G401 (cell line): ENCODE data around the gene MRPL57. TPM values are rescaled to one million over a fixed set of nuclear protein-coding genes. Genes with fewer than 3 reads are reported as not detected.
"Not testable (repeated sequence)": the region's sequence is repeated elsewhere in the genome, so short reads cannot be mapped to it uniquely, and the experiment has no call there.

ENCODE experiments used
- DNase-seq: peaks from one replicate; pipeline ENCODE4 v3.0.0-alpha.2; 2015; ENCODE audit warnings: low spot score
- in situ Hi-C: cut with HindIII; loops from 2 replicates; pipeline ENCODE4 v1.10.0; 2016; ENCODE audit warnings: low sequenced_read_pairs, mixed read lengths
- total RNA-seq: library from RNA; depleted of rRNA; stranded (reverse); fragments of >200 nt; shearing (Covaris generic); gene quantifications from 2 replicates; pipeline ENCODE4 v1.2.3, GENCODE V29; 2014; rRNA removed

MRPL57 gene
- 36.4 and 40.2 TPM in 2 replicates for total RNA-seq

GRCh38 chr13:21176215-21176981, at the start of gene MRPL57, which contains the start of gene SKA3:
TSS of gene MRPL57 (plus strand) at chr13:21176658. CDS start at chr13:21176917, 259 bp downstream.
TSS of gene SKA3 (minus strand) at chr13:21176552. CDS start at chr13:21176477, 75 bp downstream.
- in situ Hi-C loops, result no loop called here
- peak; percentile 90 for DNase-seq

GRCh38 chr13:21130116-21130515, 46.3 kb upstream of the MRPL57 start:
- no peak for DNase-seq
- in situ Hi-C loops, result no loop called here

DNA sequence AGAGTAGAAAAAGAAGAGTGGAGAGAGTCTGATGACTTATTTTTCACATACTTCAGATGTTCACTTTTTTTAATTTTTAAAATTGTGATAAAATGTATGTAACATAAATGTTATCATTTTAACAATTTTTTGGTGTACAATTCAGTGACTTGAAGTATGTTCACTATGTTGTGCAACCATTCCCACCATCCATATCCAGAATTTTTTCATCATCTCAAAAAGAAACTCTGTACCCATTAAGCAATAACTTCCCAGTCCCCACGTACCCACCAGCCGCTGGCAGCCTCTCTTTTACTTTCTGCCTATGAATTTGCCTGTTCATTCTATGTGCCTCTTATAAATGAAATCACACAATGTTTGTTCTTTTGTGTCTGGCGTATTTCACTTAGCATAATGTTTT, 43.4 kb upstream of the MRPL57 start:
- no peak for DNase-seq
- in situ Hi-C loops, result no loop called here

DNA sequence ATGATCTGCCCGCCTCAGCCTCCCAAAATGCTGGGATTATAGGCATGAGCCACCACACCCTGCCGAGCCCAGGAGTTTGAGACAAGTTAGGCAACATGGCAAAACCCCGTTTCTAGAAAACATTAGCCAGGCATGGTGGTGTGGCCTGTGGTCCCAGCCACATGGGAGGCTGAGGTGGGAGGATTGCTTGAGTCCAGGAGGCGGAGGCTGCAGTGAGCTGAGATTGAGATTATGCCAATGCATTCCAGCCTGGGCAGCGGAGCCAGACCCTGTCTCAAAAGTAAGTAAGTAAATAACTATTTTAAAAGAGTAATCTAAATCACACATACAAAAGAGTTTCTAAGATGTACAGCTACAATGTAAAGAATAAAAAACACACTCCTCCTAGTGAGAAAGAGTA, 42.0 kb upstream of the MRPL57 start:
- in situ Hi-C loops, result no loop called here
- no peak for DNase-seq

DNA sequence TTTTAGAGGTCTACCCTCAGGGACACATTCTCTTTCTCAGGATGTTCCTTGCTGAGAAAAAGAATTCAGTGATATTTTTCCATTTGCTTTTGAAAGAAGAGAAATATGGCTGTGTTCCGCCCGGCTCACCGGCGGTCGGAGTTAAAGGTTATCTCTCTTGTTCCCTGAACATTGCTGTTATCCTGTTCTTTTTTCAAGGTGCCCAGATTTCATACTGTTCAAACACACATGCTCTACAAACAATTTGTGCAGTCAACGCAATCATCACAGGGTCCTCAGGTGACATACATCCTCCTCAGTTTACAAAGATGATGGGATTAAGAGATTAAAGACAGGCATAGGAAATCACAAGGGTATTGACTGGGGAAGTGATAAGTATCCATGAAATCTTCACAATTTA, 40.6 kb upstream of the MRPL57 start:
- in situ Hi-C loops, DNase-seq: not testable (repeated sequence)

GRCh38 chr13:21137696-21138095, 38.8 kb upstream of the MRPL57 start:
- no peak for DNase-seq
- in situ Hi-C loops, result no loop called here

DNA sequence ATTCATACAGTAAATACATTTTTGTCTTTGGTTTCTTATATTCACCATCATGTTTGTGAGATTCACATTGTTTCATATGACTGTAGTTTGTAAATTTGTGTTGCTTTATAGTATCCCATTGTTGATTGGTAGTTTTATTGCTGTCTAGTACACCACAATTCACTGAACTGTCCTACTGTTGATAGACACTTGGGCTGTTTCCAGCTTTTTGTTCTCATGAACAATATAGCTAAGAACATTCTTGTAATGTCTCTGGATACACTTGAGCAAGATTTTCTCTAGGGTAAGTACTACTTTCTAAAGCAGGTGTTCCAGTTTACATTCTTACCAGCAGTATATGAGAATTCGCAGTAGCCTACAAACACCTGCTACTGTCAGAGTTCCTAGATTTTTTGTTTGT, 37.9 kb upstream of the MRPL57 start:
- in situ Hi-C loops, result no loop called here
- no peak for DNase-seq

DNA sequence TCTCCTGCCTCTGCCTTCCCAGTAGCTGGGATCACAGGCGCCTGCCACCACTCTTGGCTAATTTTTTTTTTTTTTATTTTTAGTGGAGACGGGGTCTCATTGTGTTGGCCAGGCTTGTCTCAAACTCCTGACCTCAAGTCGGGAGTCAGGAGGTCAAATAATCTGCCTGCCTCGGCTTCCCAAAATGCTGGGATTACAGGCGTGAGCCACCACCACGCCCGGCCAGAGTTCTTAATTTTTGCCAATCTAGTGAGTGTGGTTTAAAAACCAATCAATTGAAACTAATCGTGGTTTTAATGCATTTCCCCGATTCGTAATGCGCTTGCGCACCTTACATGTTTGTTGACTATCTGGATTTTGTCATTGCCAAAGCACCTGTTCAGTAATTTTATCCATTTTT, 37.1 kb upstream of the MRPL57 start:
- no peak for DNase-seq
- in situ Hi-C loops, result no loop called here

DNA sequence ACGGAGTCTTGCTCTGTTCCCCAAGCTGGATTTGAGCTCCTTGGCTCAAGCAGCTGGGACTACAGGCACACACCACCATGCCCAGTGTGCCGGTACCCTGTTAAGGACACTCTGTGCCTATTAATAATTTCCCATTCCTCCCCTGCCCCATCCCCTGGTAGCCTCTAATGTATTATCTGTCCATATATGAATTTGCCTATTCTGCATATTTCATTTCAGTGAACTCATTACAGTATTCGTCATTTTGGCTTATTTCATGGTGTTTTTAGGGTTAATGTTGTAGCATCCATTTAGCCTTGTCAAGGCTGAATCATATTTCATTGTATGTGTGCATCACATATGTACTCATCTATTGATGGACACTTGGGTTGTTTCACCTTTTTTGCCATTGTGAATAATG, 33.7 kb upstream of the MRPL57 start:
- no peak for DNase-seq
- in situ Hi-C loops, result no loop called here

GRCh38 chr13:21147827-21148226, 28.6 kb upstream of the MRPL57 start:
- no peak for DNase-seq
- in situ Hi-C loops, result no loop called here

DNA sequence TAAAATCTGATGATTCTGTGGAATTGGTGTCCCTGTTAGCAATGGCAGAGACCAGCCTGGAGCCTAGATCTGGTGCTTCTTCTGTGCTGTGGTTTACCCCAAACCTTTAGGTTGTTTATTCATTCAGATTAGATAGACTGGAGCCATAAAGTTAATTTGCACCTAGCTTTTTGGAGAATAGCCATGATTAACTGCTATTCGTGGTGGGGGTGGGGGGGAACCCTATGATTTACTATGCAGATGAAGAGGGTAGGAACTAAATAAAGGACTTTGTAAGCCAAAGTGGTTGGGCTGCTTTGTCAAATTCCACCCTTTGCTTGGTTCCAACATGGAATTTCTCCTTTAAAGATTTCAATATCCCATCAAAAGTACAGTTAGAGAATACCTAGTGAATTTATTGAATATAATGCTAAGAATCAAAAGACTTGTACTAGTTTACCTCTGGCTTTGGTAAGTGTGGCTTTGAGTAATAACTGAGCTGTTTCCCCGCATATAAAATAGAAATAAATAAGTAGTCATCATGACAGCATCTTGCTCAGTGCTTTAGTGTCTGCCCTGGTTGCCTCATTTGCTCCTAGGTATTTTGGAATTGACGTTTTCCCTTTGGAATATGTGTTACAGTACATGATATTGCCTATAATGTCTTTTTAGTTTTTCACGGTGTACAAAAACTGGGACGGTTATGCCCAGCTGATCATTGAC, 27.8 kb upstream of the MRPL57 start:
- no peak for DNase-seq
- in situ Hi-C loops, result no loop called here

DNA sequence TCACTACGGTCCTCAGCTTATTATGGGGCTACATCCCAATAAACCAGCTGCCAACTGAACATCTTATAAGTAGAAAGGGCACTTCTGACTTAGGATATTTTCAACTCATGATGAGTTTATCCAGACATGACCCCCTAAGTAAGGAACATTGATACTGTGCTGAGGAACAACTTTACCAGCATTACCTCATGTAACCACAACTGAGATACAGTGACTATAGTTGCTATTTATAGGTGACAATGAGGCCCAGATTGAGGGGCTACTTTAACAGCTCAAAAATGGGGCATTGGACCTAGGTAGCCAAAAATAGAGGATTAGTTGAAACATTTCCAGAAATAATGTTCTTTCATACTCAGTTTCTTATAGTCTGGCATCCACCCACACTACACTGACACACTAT, 26.9 kb upstream of the MRPL57 start:
- DNase-seq, result no peak
- in situ Hi-C loops, result no loop called here

DNA sequence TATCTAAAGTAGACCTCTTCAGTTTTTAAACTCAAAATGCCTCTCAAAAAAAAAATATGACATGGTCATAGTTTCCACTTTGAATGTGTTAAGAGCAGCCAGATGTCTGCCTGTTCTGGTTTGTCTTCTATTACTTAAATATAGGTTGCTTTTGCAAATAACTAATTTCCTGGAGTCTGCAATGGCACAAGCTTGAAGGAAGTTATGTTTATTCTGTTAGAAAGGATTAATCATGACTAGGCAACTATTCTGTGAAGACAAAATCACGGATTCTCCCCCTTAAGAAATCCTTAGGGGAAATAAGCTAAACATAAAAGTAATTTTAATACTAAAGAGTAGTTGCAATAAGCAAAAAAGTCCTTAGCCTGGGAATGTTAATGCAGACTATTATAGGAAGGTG, 26.4 kb upstream of the MRPL57 start:
- no peak for DNase-seq
- in situ Hi-C loops, result no loop called here

GRCh38 chr13:21152251-21152899, 24.1 kb upstream of the MRPL57 start:
- DNase-seq, result no peak
- in situ Hi-C loops, result no loop called here

DNA sequence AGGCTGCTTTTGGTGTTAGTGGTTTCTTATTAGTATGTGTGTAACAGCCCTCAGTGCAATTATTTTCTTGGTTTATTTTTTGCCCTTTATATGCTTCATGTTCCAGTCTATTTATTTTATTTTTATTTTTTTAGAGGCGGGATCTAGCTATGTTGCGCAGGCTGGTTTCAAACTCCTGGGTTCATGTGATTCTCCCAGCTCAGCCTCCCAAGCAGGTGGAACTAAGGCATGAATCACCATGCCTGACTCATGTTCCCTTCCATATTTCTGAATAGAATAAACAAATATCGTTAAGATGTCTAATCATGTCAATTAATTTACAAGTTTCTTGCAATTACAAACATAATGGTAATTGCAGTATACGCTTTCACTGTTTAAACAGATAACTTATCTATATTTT, 11.8 kb upstream of the MRPL57 start:
- in situ Hi-C loops, result no loop called here
- no peak for DNase-seq

GRCh38 chr13:21165606-21166005, 10.9 kb upstream of the MRPL57 start:
- in situ Hi-C loops, DNase-seq: not testable (repeated sequence)

DNA sequence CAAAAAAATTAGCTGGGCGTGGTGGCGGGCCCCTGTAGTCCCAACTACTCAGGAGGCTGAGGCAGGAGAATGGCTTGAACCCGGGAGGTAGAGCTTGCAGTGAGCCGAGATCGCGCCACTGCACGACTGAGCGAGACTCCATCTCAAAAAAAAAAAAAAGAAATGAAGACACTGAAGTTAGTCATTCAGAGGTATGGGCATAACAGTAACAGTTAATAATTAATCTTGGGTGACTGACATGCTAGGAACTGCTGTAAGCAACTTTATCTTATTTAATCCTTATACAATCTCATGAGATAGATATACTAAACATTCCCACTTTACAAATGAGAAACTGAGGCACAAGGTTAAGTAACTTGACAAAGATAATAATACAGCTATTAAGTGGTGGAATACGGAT, 5.0 kb upstream of the MRPL57 start:
- DNase-seq, result no peak
- in situ Hi-C loops, result no loop called here

- DNase-seq, in situ Hi-C loops: not testable (repeated sequence)
Measured at GRCh38 chr13:21173767-21174166, 2.7 kb upstream of the MRPL57 start.

- DNase-seq, result peak; percentile 3
- in situ Hi-C loops, result no loop called here
Measured at GRCh38 chr13:21175656-21176214, 723 bp upstream of the MRPL57 start.

DNA sequence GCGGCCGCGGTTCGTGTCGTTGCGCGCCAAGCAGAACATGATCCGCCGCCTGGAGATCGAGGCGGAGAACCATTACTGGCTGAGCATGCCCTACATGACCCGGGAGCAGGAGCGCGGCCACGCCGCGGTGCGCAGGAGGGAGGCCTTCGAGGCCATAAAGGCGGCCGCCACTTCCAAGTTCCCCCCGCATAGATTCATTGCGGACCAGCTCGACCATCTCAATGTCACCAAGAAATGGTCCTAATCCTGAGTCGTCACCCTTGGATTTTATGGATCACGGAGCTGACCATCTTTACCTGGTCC, 475 bp downstream of the MRPL57 start:
- in situ Hi-C loops, result no loop called here
- no peak for DNase-seq
